HG03196 (cell line): ENCODE data around the gene P3R3URF.
A peak's percentile ranks its signal among the peaks of the same experiment; 100 is the strongest.

ENCODE experiments used
- ATAC-seq: cut with Tn5 transposase; IDR thresholded peaks from one replicate; pipeline ENCODE4 v1.9.1; 2021; ENCODE audit not compliant: unreplicated experiment

P3R3URF gene

GRCh38 chr1:46134660-46135331 is 41.5 kb downstream of the P3R3URF start:
- no peak for ATAC-seq

- ATAC-seq = no peak
These were observed 42.4 kb downstream of the P3R3URF start for GRCh38 chr1:46133781-46134350.

- ATAC-seq = peak; percentile 43
These were observed 43.1 kb downstream of the P3R3URF start for GRCh38 chr1:46133181-46133658.

- peak; percentile 87 for ATAC-seq
These were observed 43.6 kb downstream of the P3R3URF start, which contains the start of gene PIK3R3 for GRCh38 chr1:46132529-46133180. Gene PIK3R3, minus strand, starts transcription at chr1:46132629. Its CDS starts 677 bp downstream, at chr1:46131952.

- no peak for ATAC-seq
These were observed 44.4 kb downstream of the P3R3URF start for GRCh38 chr1:46131712-46132528.

GRCh38 chr1:46131093-46131492 is 45.2 kb downstream of the P3R3URF start:
- ATAC-seq = no peak

GRCh38 chr1:46130606-46131005 is 45.7 kb downstream of the P3R3URF start:
- no peak for ATAC-seq

GRCh38 chr1:46130121-46130520 is 46.2 kb downstream of the P3R3URF start:
- ATAC-seq = no peak

GRCh38 chr1:46128344-46128743 is 47.9 kb downstream of the P3R3URF start:
- ATAC-seq = no peak
